ENCODE results near the gene CHRNA10. TPM values are rescaled to one million over a fixed set of nuclear protein-coding genes. Genes with fewer than 3 reads are reported as not detected.

The CHRNA10 gene
- total and polyA plus RNA-seq, 2 of the 13 experiments (the other 11 are each of a cell fraction or from before 2014, with no cell fraction given) = 0.53 to 0.71 TPM

- TF ChIP-seq ZNF576 (CRISPR knock-in tag; IDR thresholded peaks at IDR 0.05) (no peak), ATM (IDR thresholded peaks at IDR 0.05; ENCODE audit: borderline replicate concordance) (no peak), EZH2 (conservative IDR thresholded peaks at IDR 0.05; ENCODE audit: low read depth, low read length) (no peak), ZNF124 (CRISPR knock-in tag; IDR thresholded peaks at IDR 0.05) (no peak), FUBP1 (CRISPR knock-in tag; IDR thresholded peaks at IDR 0.05; ENCODE audit: borderline replicate concordance) (no peak), HNF1A (IDR thresholded peaks at IDR 0.05; ENCODE audit: low read depth) (no peak), HNF1A (CRISPR knock-in tag; IDR thresholded peaks at IDR 0.05; ENCODE audit: borderline replicate concordance) (no peak), ZNF17 (CRISPR knock-in tag; IDR thresholded peaks at IDR 0.05) (no peak), TBX2 (CRISPR knock-in tag; IDR thresholded peaks at IDR 0.05; ENCODE audit: borderline replicate concordance) (peak; percentile 55; the same call in 1 of the 2 replicates), GABPB1 (CRISPR knock-in tag; IDR thresholded peaks at IDR 0.05) (peak; percentile 48; the same call in 1 of the 2 replicates), CAMTA2 (CRISPR knock-in tag; IDR thresholded peaks at IDR 0.05; ENCODE audit: borderline replicate concordance) (no peak), ZNF143 (CRISPR knock-in tag; IDR thresholded peaks at IDR 0.05) (0 out of 2 replicates have a peak, but pooled peaks have one; percentile 50), CERS6 (CRISPR knock-in tag; IDR thresholded peaks at IDR 0.05) (no peak), HDAC1 (CRISPR knock-in tag; IDR thresholded peaks at IDR 0.05) (peak; percentile 61), SP4 (CRISPR knock-in tag; IDR thresholded peaks at IDR 0.05) (peak; percentile 77), ZFP41 (CRISPR knock-in tag; IDR thresholded peaks at IDR 0.05; ENCODE audit: borderline replicate concordance) (no peak), HDAC2 (CRISPR knock-in tag; IDR thresholded peaks at IDR 0.05) (peak; percentile 17; the same call in 1 of the 2 replicates), HOMEZ (CRISPR knock-in tag; IDR thresholded peaks at IDR 0.05; ENCODE audit: low read depth) (no peak), ZNF30 (CRISPR knock-in tag; IDR thresholded peaks at IDR 0.05) (no peak), SNRNP70 (IDR thresholded peaks at IDR 0.05; ENCODE audit: low read depth, low read length) (no peak), ZNF747 (CRISPR knock-in tag; IDR thresholded peaks at IDR 0.05; ENCODE audit: borderline replicate concordance) (no peak; the same call in 1 of the 2 replicates)
Measured at GRCh38 chr11:3642071-3642951, 28.9 kb downstream of the CHRNA10 start (continued).
